ENCODE results near the gene CCL1. TPM values are rescaled to one million over a fixed set of nuclear protein-coding genes. Genes with fewer than 3 reads are reported as not detected.

The CCL1 gene, protein sequence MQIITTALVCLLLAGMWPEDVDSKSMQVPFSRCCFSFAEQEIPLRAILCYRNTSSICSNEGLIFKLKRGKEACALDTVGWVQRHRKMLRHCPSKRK
- total RNA-seq (not detected in 2 replicates), polyA plus RNA-seq (not detected in 2 replicates), polyA minus RNA-seq (ENCODE audit: low replicate concordance) (not detected in 2 replicates)
- polyA plus RNA-seq (2012), result not detected in 2 replicates

DNA sequence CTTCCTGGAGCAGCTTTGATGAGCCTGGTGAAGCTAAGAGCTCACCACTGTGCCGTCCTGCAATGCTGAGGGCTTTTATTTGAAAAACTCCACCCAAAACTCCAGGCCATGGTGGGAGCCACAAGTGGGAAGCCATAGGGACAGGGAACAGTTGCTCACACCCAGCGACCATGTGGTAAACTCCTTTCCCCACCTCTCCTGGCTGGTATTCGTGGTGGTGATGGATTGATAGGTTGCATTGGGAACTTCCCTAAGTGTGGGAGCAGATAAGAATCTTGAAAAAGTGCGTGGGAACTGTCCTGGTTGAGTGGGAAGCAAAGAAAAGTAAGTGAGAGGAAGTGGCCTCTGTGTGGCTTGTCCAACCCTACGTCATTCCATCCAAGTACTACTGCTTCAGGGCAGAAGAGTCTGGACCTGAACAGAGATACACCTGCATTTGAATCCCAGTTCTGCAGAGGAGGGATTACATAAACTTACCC is at the start of gene CCL1:
Gene CCL1 (minus strand): TSS at position 51 of the 479 bp plus-strand sequence. CDS start 72 bp downstream, outside the sequence.
- Histone ChIP-seq H3K4me2 (ENCODE audit: extremely low read depth, insufficient read depth, low read length) (no peak within 1 kb of the TSS), H3K9me3 (ENCODE audit: control insufficient read depth, insufficient read depth, low read depth, low read length) (no peaks in the 10 kb centered on the region), H3K4me3 (replicated peaks in 1 of 4; ENCODE audit: control extremely low read depth in 1 of 4, insufficient read depth in 1 of 4, low read depth in 3 of 4, low read length in 4 of 4) (no peak within 1 kb of the TSS), H3K9ac (ENCODE audit: insufficient read depth, low read length) (no peak within 1 kb of the TSS), H3K27ac (ENCODE audit: insufficient read depth, low read length) (no peak within 1 kb of the TSS), H3K36me3 (ENCODE audit: control insufficient read depth, insufficient read depth, low read length) (no peaks in the 10 kb centered on the region), H3K4me1 (ENCODE audit: control insufficient read depth, extremely low read depth, insufficient read depth, low read length) (no peaks in the 10 kb centered on the region), H4K20me1 (ENCODE audit: control insufficient read depth, extremely low read depth, insufficient read depth, low read length) (no peaks in the 10 kb centered on the region), H3K27me3 (ENCODE audit: control insufficient read depth, insufficient read depth, low read length) (peaks cover 5% of the 10 kb centered on the region), H3K79me2 (ENCODE audit: control insufficient read depth, insufficient read depth, low read length) (no peaks in the 10 kb centered on the region), H2AFZ (ENCODE audit: low read length) (no peak within 1 kb of the TSS)
- TF ChIP-seq, protein P1, sequence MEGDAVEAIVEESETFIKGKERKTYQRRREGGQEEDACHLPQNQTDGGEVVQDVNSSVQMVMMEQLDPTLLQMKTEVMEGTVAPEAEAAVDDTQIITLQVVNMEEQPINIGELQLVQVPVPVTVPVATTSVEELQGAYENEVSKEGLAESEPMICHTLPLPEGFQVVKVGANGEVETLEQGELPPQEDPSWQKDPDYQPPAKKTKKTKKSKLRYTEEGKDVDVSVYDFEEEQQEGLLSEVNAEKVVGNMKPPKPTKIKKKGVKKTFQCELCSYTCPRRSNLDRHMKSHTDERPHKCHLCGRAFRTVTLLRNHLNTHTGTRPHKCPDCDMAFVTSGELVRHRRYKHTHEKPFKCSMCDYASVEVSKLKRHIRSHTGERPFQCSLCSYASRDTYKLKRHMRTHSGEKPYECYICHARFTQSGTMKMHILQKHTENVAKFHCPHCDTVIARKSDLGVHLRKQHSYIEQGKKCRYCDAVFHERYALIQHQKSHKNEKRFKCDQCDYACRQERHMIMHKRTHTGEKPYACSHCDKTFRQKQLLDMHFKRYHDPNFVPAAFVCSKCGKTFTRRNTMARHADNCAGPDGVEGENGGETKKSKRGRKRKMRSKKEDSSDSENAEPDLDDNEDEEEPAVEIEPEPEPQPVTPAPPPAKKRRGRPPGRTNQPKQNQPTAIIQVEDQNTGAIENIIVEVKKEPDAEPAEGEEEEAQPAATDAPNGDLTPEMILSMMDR (conservative IDR thresholded peaks at IDR 0.05 in 1 of 2, IDR thresholded peaks at IDR 0.05 in 1 of 2; ENCODE audit: low read depth in 1 of 2, low read length in 2 of 2), result no peak
- TF ChIP-seq EZH2 (IDR thresholded peaks at IDR 0.05; ENCODE audit: low read length, missing control alignments), result no peak
- no peak for DNase-seq (ENCODE audit: low read depth in 2 of 2)

DNA sequence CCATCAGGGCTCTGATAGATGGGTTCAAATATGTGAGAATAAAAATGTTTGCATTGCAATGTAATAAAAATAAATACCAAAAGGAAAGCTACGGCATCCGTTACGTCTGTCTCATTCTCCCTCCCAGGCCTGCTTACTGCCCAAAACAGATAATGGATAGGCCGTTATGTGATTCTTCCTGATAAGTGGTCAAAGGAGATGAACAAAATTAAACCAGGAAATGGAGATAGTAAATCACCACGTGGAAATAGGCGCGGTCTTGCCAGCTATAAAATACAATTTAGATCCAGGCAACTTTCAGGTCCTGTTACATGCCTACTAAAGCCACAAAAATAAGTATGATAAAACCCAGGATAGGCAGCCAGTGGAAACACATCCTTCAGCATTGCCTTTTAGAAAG is 49.5 kb upstream of the CCL1 start:
- Histone ChIP-seq H3K4me2 (ENCODE audit: extremely low read depth, insufficient read depth, low read length) (no peak overlapping the region), H3K27ac (ENCODE audit: insufficient read depth, low read length) (no peak overlapping the region), H3K36me3 (ENCODE audit: control insufficient read depth, insufficient read depth, low read length) (no peaks in the 10 kb centered on the region), H3K27me3 (ENCODE audit: control insufficient read depth, insufficient read depth, low read length) (no peaks in the 10 kb centered on the region), H3K4me1 (ENCODE audit: control insufficient read depth, extremely low read depth, insufficient read depth, low read length) (no peaks in the 10 kb centered on the region), H3K79me2 (ENCODE audit: control insufficient read depth, insufficient read depth, low read length) (no peaks in the 10 kb centered on the region), H3K4me3 (replicated peaks in 1 of 4; ENCODE audit: control extremely low read depth in 1 of 4, insufficient read depth in 1 of 4, low read depth in 3 of 4, low read length in 4 of 4) (no peak overlapping the region), H3K9ac (ENCODE audit: insufficient read depth, low read length) (no peak overlapping the region), H3K9me3 (ENCODE audit: control insufficient read depth, insufficient read depth, low read depth, low read length) (no peaks in the 10 kb centered on the region), H2AFZ (ENCODE audit: low read length) (no peak overlapping the region), H4K20me1 (ENCODE audit: control insufficient read depth, extremely low read depth, insufficient read depth, low read length) (no peaks in the 10 kb centered on the region)
- no peak for DNase-seq (ENCODE audit: low read depth in 2 of 2)
- TF ChIP-seq, protein P1 (conservative IDR thresholded peaks at IDR 0.05 in 1 of 2, IDR thresholded peaks at IDR 0.05 in 1 of 2; ENCODE audit: low read depth in 1 of 2, low read length in 2 of 2), result no peak
- TF ChIP-seq EZH2 (IDR thresholded peaks at IDR 0.05; ENCODE audit: low read length, missing control alignments), result no peak

DNA sequence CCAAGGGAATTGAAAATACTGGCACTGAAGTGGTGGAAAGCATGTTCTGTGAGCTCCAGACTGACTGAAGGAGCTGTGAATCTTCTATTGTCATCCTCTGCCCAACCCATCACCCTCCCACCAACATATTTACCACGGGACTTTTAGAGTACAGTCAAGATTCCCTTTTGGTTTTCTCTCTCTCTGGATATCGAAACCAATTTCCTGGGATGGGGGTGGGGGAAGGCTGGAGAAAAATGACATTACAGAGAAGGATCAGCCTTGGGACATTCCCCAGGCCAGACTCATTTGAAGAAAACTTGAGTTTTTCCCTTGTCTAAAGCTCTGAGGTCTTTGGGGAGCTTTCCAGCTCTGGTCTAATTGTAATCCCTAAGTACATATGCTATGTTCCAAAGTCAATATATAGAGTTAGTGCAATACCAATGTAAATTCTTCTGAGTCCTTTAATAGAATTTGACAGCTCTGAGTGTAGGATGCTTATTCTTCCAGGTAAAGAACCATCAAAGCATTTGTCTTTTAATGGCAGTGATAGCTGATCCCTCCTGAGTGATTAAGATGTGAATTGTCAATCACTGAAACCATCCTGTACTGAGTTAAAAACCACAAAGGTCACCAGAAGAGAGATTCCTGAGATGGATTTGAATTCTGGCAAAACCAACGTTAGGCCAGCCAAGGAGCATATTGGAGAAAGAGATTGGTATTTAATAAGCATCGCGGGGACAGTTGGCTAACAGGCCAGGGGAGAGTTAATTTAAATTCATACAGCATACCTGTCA is 48.8 kb upstream of the CCL1 start:
- no peaks in the 10 kb centered on the region for H3K36me3 ChIP-seq (ENCODE audit: control insufficient read depth, insufficient read depth, low read length)
- no peaks in the 10 kb centered on the region for H3K9me3 ChIP-seq (ENCODE audit: control insufficient read depth, insufficient read depth, low read depth, low read length)
- H4K20me1 ChIP-seq (ENCODE audit: control insufficient read depth, extremely low read depth, insufficient read depth, low read length), result no peaks in the 10 kb centered on the region
- H2AFZ ChIP-seq (ENCODE audit: low read length), result no peak overlapping the region
- no peak for DNase-seq (ENCODE audit: low read depth in 2 of 2)
- no peaks in the 10 kb centered on the region for H3K79me2 ChIP-seq (ENCODE audit: control insufficient read depth, insufficient read depth, low read length)
- TF ChIP-seq EZH2 (IDR thresholded peaks at IDR 0.05; ENCODE audit: low read length, missing control alignments), result no peak
- TF ChIP-seq, protein P1 (conservative IDR thresholded peaks at IDR 0.05 in 1 of 2, IDR thresholded peaks at IDR 0.05 in 1 of 2; ENCODE audit: low read depth in 1 of 2, low read length in 2 of 2), result no peak
- H3K27me3 ChIP-seq (ENCODE audit: control insufficient read depth, insufficient read depth, low read length), result no peaks in the 10 kb centered on the region
- H3K4me2 ChIP-seq (ENCODE audit: extremely low read depth, insufficient read depth, low read length), result no peak overlapping the region
- no peaks in the 10 kb centered on the region for H3K4me1 ChIP-seq (ENCODE audit: control insufficient read depth, extremely low read depth, insufficient read depth, low read length)
- H3K4me3 ChIP-seq (replicated peaks in 1 of 4; ENCODE audit: control extremely low read depth in 1 of 4, insufficient read depth in 1 of 4, low read depth in 3 of 4, low read length in 4 of 4), result no peak overlapping the region
- no peak overlapping the region for H3K27ac ChIP-seq (ENCODE audit: insufficient read depth, low read length)
- H3K9ac ChIP-seq (ENCODE audit: insufficient read depth, low read length), result no peak overlapping the region
